Measurements from ENCODE around the gene OR4F15.

The OR4F15 gene

GRCh38 chr15:101804941-101805340 lies 7.1 kb upstream of the OR4F15 start:
- DNase-seq = no peak

GRCh38 chr15:101805605-101806345 lies 6.2 kb upstream of the OR4F15 start:
- no peak for DNase-seq

DNA sequence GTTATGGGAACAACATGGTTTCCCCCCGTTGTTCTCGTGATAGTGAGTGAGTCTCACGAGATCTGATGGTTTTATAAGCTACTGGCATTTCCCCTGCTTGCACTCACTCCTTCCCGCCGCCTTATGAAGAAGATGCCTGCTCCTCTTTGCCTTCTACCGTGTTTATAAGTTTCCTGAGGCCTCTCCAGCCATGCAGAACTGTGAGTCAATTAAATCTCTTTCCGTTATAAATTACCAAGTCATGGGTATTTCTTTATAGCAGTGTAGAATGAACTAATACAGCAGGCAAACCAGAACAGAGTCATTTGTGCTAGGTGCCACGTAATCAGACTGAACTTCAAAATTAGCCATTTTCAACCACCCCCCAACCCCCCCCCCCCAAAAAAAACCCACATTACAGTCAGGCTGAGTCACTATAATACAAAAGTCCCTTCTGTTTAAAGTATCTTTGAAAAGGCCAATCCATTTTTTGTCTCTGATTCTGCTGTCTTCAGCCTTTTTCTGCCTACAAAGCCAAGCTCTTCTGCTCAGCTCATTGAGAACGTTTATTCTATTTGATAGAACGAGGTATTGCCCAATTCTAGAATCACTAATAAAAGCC lies 4.6 kb upstream of the OR4F15 start:
- no peak for DNase-seq

GRCh38 chr15:101808201-101808600 lies 3.8 kb upstream of the OR4F15 start:
- DNase-seq = no peak

- no peak for DNase-seq
These were observed 1.5 kb upstream of the OR4F15 start for GRCh38 chr15:101810456-101810855.

- no peak for DNase-seq
These were observed 1.1 kb upstream of the OR4F15 start for GRCh38 chr15:101810876-101811275.

DNA sequence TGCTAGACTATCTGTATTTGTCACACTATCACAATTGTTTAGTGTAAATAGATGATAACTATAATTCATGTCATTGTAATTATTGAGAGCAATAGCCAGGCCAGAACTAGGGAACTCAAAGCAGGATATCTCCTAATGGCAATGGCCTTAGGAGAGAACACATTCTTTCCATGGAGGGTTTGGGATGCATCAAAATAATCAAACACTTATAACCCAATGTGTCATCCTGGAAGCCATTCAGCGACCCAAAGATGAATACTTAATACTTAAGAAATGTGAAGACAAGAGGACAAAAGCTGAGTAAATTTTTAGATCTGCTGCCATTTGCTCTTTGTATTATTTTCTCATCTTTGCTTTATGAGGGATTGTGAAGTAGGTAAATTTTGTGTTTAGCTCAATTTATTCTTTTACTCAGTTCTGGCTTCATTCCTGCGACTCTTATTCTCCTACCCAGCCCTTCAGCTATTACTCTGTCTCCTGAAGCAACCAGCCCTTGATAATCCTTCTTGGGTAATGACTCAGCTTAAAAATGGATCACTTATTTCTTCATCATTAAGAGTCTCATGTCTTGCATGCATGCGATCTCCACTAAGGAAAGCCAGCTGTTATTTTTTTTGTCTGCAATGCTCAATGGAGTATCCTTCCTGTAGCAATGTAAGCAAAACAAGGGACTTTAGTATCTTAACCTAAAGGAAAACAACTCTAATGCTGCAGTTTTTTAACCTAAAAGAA lies 2.0 kb downstream of the OR4F15 start:
- no peak for DNase-seq

GRCh38 chr15:101820781-101821180 lies 8.8 kb downstream of the OR4F15 start:
- no peak for DNase-seq

- DNase-seq = no peak
These were observed 15.3 kb downstream of the OR4F15 start for GRCh38 chr15:101827257-101827656.

- DNase-seq = no peak
These were observed 16.8 kb downstream of the OR4F15 start for GRCh38 chr15:101828774-101829173.

DNA sequence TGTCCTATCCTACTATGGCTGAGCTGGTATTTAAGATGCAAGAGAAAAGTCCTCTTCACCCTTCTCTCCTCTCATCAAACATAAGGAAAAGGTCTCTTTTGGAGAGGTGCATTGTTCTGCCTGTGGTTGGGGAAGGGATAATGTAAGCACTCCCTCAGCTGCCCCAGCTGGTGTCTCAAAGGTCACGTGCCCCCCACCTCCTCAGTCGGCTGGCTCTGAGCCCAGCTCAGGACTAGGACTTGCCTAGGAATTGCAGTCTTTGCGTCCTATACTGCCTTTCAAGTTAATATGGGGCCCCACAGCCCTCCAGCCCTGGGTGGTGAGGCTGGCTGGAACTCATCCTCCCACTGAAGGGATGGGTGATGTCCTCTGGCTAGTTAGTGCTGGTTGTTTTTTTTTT lies 29.7 kb downstream of the OR4F15 start:
- no peak for DNase-seq

GRCh38 chr15:101844916-101845315 lies 32.9 kb downstream of the OR4F15 start:
- DNase-seq = no peak

GRCh38 chr15:101852356-101852755 lies 40.4 kb downstream of the OR4F15 start:
- no peak for DNase-seq
